GM23338 (cell line): ENCODE results near the gene TSR3. TPM values are rescaled to one million over a fixed set of nuclear protein-coding genes. Genes with fewer than 3 reads are reported as not detected.

Source experiments
- ATAC-seq: fragments of 200-7000 bp; cut with Tn5 transposase; 3 replicates; pipeline ENCODE4 v1.9.1; 2020
- DNase-seq: peaks from one replicate; pipeline ENCODE4 v3.0.0-alpha.2; 2015; ENCODE audit warnings: low spot score
- H2AFZ ChIP-seq: fragments of 200-600 bp; sonication (generic); 2 replicates; pipeline ENCODE4 v1.8.0; 2016; ENCODE audit warnings: antibody characterized with exemption, mild to moderate bottlenecking, moderate library complexity
- H3F3A ChIP-seq: fragments of 200-600 bp; sonication (generic); replicated peaks from 2 replicates; pipeline ENCODE4 v1.8.0; 2017; ENCODE audit warnings: antibody characterized with exemption, mixed run types, low read depth
- H3K27ac ChIP-seq: fragments of 200-600 bp; sonication (generic); 2 replicates; pipeline ENCODE4 v1.6.1; 2016; ENCODE audit warnings: low read depth
- H3K27me3 ChIP-seq: fragments of 200-600 bp; sonication (generic); 2 replicates; pipeline ENCODE4 v1.8.0; 2016; ENCODE audit warnings: mild to moderate bottlenecking, mixed run types, moderate library complexity; ENCODE audit not compliant: insufficient read depth
- H3K36me3 ChIP-seq: fragments of 200-600 bp; sonication (generic); 2 replicates; pipeline ENCODE4 v1.8.0; 2016; ENCODE audit warnings: mild to moderate bottlenecking; ENCODE audit not compliant: insufficient read depth
- H3K4me1 ChIP-seq: fragments of 200-600 bp; sonication (generic); 2 replicates; pipeline ENCODE4 v1.8.0; 2016; ENCODE audit warnings: mild to moderate bottlenecking, moderate library complexity; ENCODE audit not compliant: insufficient read depth
- H3K4me2 ChIP-seq: fragments of 200-600 bp; sonication (generic); 2 replicates; pipeline ENCODE4 v1.7.1; 2017; ENCODE audit warnings: mixed run types
- H3K4me3 ChIP-seq: fragments of 200-600 bp; sonication (generic); 2 replicates; pipeline ENCODE4 v1.6.1; 2016; ENCODE audit warnings: mixed run types
- H3K79me2 ChIP-seq: fragments of 200-600 bp; sonication (generic); replicated peaks from 2 replicates; pipeline ENCODE4 v1.8.0; 2017; ENCODE audit warnings: mild to moderate bottlenecking; ENCODE audit not compliant: insufficient read depth
- H3K9me2 ChIP-seq: fragments of 200-600 bp; sonication (generic); 2 replicates; pipeline ENCODE4 v1.8.0; 2017; ENCODE audit not compliant: insufficient read depth
- H4K20me1 ChIP-seq: fragments of 200-600 bp; sonication (generic); replicated peaks from 2 replicates; pipeline ENCODE4 v1.8.0; 2017; ENCODE audit warnings: mild to moderate bottlenecking; ENCODE audit not compliant: insufficient read depth
- H3K27ac Mint-ChIP-seq: 2 replicates; pipeline ENCODE4 v1.8.0; 2020; ENCODE audit warnings: inconsistent platforms, mild to moderate bottlenecking, moderate library complexity, mixed read lengths
- H3K27me3 Mint-ChIP-seq: 3 replicates; pipeline ENCODE4 v1.8.0; 2022; ENCODE audit warnings: low read depth, mild to moderate bottlenecking, moderate library complexity, mixed read lengths, inconsistent platforms; ENCODE audit not compliant: insufficient read depth, poor library complexity
- H3K36me3 Mint-ChIP-seq: 3 replicates; pipeline ENCODE4 v1.8.0; 2021; ENCODE audit warnings: low read depth, mild to moderate bottlenecking, inconsistent platforms, moderate library complexity, mixed read lengths
- H3K4me1 Mint-ChIP-seq: 3 replicates; pipeline ENCODE4 v1.8.0; 2020; ENCODE audit warnings: mild to moderate bottlenecking, inconsistent platforms, mixed read lengths
- H3K4me3 Mint-ChIP-seq: 3 replicates; pipeline ENCODE4 v1.8.0; 2021; ENCODE audit warnings: moderate library complexity, mild to moderate bottlenecking, inconsistent platforms, mixed read lengths
- H3K9me3 Mint-ChIP-seq: 3 replicates; pipeline ENCODE4 v1.8.0; 2020; ENCODE audit warnings: moderate library complexity, mild to moderate bottlenecking, inconsistent platforms, mixed read lengths
- CREB1 ChIP-seq: fragments of 250-450 bp; sonication (Bioruptor Pico); IDR thresholded peaks from 2 replicates; pipeline ENCODE4 v1.5.0; 2020; ENCODE audit warnings: low read depth, mild to moderate bottlenecking, moderate library complexity
- EZH2 ChIP-seq: fragments of 200-600 bp; sonication (generic); IDR thresholded peaks from one replicate; pipeline ENCODE4 v1.8.0; 2017; ENCODE audit warnings: antibody characterized with exemption, mild to moderate bottlenecking, low read depth; ENCODE audit not compliant: unreplicated experiment
- EZH2phosphoT487 ChIP-seq: fragments of 200-600 bp; sonication (generic); IDR thresholded peaks from one replicate; pipeline ENCODE4 v1.8.1; 2018; ENCODE audit warnings: antibody characterized with exemption; ENCODE audit not compliant: unreplicated experiment
- JUNB ChIP-seq: IDR thresholded peaks from one replicate; pipeline ENCODE4 v1.6.1; 2016; ENCODE audit warnings: antibody characterized with exemption; ENCODE audit not compliant: unreplicated experiment
- ZNF331 ChIP-seq: fragments of 250-450 bp; sonication (Bioruptor Pico); IDR thresholded peaks from 2 replicates; pipeline ENCODE4 v1.5.0; 2020; ENCODE audit warnings: low read depth, mild to moderate bottlenecking, moderate library complexity
- polyA plus RNA-seq: library from polyadenylated mRNA; unstranded; fragments of >200 nt; fragmentation: Nextera tagmentation; extraction: Ambion mirVana; gene quantifications from 2 replicates; pipeline ENCODE4 v1.2.1, GENCODE V29; 2016
- total RNA-seq: library from RNA; depleted of rRNA; stranded (reverse); fragments of >200 nt; shearing (Covaris generic); gene quantifications from 2 replicates; pipeline ENCODE4 v1.2.3, GENCODE V29; 2014
- TF ChIP-seq, protein P1 (sequence below): fragments of 250-450 bp; sonication (Bioruptor Pico); IDR thresholded peaks from 2 replicates; pipeline ENCODE4 v1.5.0; 2020; ENCODE audit warnings: mild to moderate bottlenecking, moderate library complexity
- TF ChIP-seq, protein P2 (sequence below): IDR thresholded peaks from 2 replicates; pipeline ENCODE4 v1.6.1; 2016; ENCODE audit warnings: antibody characterized with exemption

TSR3 gene
- total and polyA plus RNA-seq, 2 experiments from 2014 or later = 58.5 to 97.3 TPM

DNA sequence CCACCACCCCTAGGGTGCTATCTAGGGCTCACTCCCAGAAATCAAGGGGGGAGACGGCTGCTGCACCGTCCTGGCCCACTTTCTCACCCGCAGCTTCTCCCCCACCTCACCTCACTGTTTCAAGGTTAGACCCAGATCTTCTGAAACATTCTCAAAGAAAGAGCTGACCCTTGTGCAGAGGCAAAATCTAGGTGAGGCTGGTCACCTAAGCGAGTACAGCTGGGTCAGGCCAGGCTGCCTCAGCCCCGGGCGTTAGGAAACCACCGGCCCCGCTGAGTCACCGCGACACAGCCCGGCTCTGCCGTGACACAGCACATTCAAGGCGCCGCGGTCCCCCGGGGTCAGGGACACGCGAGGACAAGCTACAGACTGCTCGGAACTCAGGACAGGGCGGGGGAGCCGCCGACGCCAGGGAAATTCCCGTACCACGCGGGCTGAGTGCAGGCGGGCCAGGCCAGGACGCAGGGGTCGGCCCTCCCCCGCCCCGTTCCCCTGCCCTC, 27.2 kb upstream of the TSR3 start (continued):
- TF ChIP-seq, protein P1, sequence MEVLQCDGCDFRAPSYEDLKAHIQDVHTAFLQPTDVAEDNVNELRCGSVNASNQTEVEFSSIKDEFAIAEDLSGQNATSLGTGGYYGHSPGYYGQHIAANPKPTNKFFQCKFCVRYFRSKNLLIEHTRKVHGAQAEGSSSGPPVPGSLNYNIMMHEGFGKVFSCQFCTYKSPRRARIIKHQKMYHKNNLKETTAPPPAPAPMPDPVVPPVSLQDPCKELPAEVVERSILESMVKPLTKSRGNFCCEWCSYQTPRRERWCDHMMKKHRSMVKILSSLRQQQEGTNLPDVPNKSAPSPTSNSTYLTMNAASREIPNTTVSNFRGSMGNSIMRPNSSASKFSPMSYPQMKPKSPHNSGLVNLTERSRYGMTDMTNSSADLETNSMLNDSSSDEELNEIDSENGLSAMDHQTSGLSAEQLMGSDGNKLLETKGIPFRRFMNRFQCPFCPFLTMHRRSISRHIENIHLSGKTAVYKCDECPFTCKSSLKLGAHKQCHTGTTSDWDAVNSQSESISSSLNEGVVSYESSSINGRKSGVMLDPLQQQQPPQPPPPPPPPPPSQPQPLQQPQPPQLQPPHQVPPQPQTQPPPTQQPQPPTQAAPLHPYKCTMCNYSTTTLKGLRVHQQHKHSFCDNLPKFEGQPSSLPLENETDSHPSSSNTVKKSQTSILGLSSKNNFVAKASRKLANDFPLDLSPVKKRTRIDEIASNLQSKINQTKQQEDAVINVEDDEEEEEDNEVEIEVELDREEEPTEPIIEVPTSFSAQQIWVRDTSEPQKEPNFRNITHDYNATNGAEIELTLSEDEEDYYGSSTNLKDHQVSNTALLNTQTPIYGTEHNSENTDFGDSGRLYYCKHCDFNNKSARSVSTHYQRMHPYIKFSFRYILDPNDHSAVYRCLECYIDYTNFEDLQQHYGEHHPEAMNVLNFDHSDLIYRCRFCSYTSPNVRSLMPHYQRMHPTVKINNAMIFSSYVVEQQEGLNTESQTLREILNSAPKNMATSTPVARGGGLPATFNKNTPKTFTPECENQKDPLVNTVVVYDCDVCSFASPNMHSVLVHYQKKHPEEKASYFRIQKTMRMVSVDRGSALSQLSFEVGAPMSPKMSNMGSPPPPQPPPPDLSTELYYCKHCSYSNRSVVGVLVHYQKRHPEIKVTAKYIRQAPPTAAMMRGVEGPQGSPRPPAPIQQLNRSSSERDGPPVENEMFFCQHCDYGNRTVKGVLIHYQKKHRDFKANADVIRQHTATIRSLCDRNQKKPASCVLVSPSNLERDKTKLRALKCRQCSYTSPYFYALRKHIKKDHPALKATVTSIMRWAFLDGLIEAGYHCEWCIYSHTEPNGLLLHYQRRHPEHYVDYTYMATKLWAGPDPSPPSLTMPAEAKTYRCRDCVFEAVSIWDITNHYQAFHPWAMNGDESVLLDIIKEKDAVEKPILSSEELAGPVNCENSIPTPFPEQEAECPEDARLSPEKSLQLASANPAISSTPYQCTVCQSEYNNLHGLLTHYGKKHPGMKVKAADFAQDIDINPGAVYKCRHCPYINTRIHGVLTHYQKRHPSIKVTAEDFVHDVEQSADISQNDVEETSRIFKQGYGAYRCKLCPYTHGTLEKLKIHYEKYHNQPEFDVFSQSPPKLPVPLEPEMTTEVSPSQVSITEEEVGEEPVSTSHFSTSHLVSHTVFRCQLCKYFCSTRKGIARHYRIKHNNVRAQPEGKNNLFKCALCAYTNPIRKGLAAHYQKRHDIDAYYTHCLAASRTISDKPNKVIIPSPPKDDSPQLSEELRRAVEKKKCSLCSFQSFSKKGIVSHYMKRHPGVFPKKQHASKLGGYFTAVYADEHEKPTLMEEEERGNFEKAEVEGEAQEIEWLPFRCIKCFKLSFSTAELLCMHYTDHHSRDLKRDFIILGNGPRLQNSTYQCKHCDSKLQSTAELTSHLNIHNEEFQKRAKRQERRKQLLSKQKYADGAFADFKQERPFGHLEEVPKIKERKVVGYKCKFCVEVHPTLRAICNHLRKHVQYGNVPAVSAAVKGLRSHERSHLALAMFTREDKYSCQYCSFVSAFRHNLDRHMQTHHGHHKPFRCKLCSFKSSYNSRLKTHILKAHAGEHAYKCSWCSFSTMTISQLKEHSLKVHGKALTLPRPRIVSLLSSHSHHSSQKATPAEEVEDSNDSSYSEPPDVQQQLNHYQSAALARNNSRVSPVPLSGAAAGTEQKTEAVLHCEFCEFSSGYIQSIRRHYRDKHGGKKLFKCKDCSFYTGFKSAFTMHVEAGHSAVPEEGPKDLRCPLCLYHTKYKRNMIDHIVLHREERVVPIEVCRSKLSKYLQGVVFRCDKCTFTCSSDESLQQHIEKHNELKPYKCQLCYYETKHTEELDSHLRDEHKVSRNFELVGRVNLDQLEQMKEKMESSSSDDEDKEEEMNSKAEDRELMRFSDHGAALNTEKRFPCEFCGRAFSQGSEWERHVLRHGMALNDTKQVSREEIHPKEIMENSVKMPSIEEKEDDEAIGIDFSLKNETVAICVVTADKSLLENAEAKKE (CRISPR knock-in tag) = no peak
- no peak for TF ChIP-seq EZH2phosphoT487
- TF ChIP-seq EZH2 = no peak
- TF ChIP-seq CREB1 (CRISPR knock-in tag) = no peak
- no peak for TF ChIP-seq ZNF331 (CRISPR knock-in tag)

GRCh38 chr16:1378087-1378803, 26.6 kb upstream of the TSR3 start:
- H3K36me3 Mint-ChIP-seq = peaks cover 5% of the 10 kb centered on the region; the same call in 1 of the 3 replicates
- Histone ChIP-seq H3K4me2 (peak overlapping the region; percentile 91), H3K27me3 (no peaks in the 10 kb centered on the region), H3K27ac (0 out of 2 replicates have a peak overlapping the region, but pooled peaks have one; percentile 14), H3K4me1 (peaks cover 16% of the 10 kb centered on the region), H3K9me2 (no peaks in the 10 kb centered on the region), H3K4me3 (peak overlapping the region; percentile 86), H3F3A (peaks cover 4% of the 10 kb centered on the region), H3K36me3 (no peaks in the 10 kb centered on the region), H4K20me1 (peaks cover 6% of the 10 kb centered on the region), H3K79me2 (peaks cover 25% of the 10 kb centered on the region), H2AFZ (no peak overlapping the region)
- peak; percentile 9 for ATAC-seq
- DNase-seq = no peak
- H3K4me3 Mint-ChIP-seq = peak overlapping the region; percentile 90
- H3K4me1 Mint-ChIP-seq = peaks cover 16% of the 10 kb centered on the region
- H3K9me3 Mint-ChIP-seq = no peaks in the 10 kb centered on the region
- peaks cover 10% of the 10 kb centered on the region for H3K27me3 Mint-ChIP-seq
- H3K27ac Mint-ChIP-seq = peak overlapping the region; percentile 94
- TF ChIP-seq, protein P2, sequence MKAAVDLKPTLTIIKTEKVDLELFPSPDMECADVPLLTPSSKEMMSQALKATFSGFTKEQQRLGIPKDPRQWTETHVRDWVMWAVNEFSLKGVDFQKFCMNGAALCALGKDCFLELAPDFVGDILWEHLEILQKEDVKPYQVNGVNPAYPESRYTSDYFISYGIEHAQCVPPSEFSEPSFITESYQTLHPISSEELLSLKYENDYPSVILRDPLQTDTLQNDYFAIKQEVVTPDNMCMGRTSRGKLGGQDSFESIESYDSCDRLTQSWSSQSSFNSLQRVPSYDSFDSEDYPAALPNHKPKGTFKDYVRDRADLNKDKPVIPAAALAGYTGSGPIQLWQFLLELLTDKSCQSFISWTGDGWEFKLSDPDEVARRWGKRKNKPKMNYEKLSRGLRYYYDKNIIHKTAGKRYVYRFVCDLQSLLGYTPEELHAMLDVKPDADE = no peak
- TF ChIP-seq JUNB = no peak
- TF ChIP-seq, protein P1 (CRISPR knock-in tag) = no peak
